Mesothelial cell of epicardium (in vitro differentiated cells): ENCODE measurements around the gene KCNK15. TPM values are rescaled to one million over a fixed set of nuclear protein-coding genes. Genes with fewer than 3 reads are reported as not detected.

Experiments used
- DNase-seq, 2 experiments: peaks; one replicate each; pipeline ENCODE4 v3.0.0; 2021; ENCODE audit warnings: low spot score in 2 of 2; ENCODE audit not compliant: unreplicated experiment in 2 of 2
- H3K27ac Mint-ChIP-seq: 2 replicates; pipeline ENCODE4 v1.8.0; 2021; ENCODE audit warnings: mixed read lengths
- H3K27me3 Mint-ChIP-seq: 2 replicates; pipeline ENCODE4 v1.8.0; 2021; ENCODE audit warnings: low read depth, mixed read lengths
- H3K36me3 Mint-ChIP-seq: 2 replicates; pipeline ENCODE4 v1.8.0; 2021; ENCODE audit warnings: mixed read lengths
- H3K4me1 Mint-ChIP-seq: 2 replicates; pipeline ENCODE4 v1.8.0; 2021; ENCODE audit warnings: mixed read lengths
- H3K4me3 Mint-ChIP-seq: 2 replicates; pipeline ENCODE4 v1.8.0; 2021; ENCODE audit warnings: mild to moderate bottlenecking, moderate library complexity, mixed read lengths
- H3K9me3 Mint-ChIP-seq: 2 replicates; pipeline ENCODE4 v1.8.0; 2021; ENCODE audit warnings: mixed read lengths
- CTCF ChIP-seq: fragments of 200-600 bp; sonication (generic); IDR thresholded peaks from one replicate; pipeline ENCODE4 v1.5.0; 2021; ENCODE audit warnings: antibody characterized with exemption; ENCODE audit not compliant: unreplicated experiment
- total RNA-seq: library from RNA; stranded (reverse); gene quantifications from 3 replicates; pipeline ENCODE4 v1.2.1, GENCODE V29; 2021

Gene KCNK15
- total RNA-seq, 1 donor from 2014 or later: 0.27 TPM

GRCh38 chr20:44716309-44717106 lies 29.2 kb upstream of the KCNK15 start:
- H3K4me1 Mint-ChIP-seq: no peaks in the 10 kb centered on the region
- DNase-seq: no peak
- H3K9me3 Mint-ChIP-seq: no peaks in the 10 kb centered on the region
- TF ChIP-seq CTCF: no peak
- H3K27ac Mint-ChIP-seq: no peak overlapping the region
- no peaks in the 10 kb centered on the region for H3K36me3 Mint-ChIP-seq
- no peaks in the 10 kb centered on the region for H3K27me3 Mint-ChIP-seq
- no peak overlapping the region for H3K4me3 Mint-ChIP-seq

- DNase-seq: no peak
- Mint-ChIP-seq H3K9me3 (no peaks in the 10 kb centered on the region), H3K4me1 (no peaks in the 10 kb centered on the region), H3K27me3 (no peaks in the 10 kb centered on the region), H3K4me3 (no peak overlapping the region), H3K36me3 (no peaks in the 10 kb centered on the region), H3K27ac (no peak overlapping the region)
- TF ChIP-seq CTCF: peak; percentile 47
Measured at GRCh38 chr20:44717986-44718385, 27.7 kb upstream of the KCNK15 start.

- Mint-ChIP-seq H3K4me3 (no peak overlapping the region), H3K4me1 (no peaks in the 10 kb centered on the region), H3K27me3 (no peaks in the 10 kb centered on the region), H3K36me3 (no peaks in the 10 kb centered on the region), H3K27ac (no peak overlapping the region), H3K9me3 (no peaks in the 10 kb centered on the region)
- DNase-seq: no peak
- TF ChIP-seq CTCF: no peak
Measured at GRCh38 chr20:44719841-44720240, 25.8 kb upstream of the KCNK15 start.

- DNase-seq: no peak
- H3K4me3 Mint-ChIP-seq: no peak overlapping the region
- H3K36me3 Mint-ChIP-seq: no peaks in the 10 kb centered on the region
- no peak for TF ChIP-seq CTCF
- H3K27me3 Mint-ChIP-seq: no peaks in the 10 kb centered on the region
- no peaks in the 10 kb centered on the region for H3K9me3 Mint-ChIP-seq
- H3K27ac Mint-ChIP-seq: no peak overlapping the region
- H3K4me1 Mint-ChIP-seq: no peaks in the 10 kb centered on the region
Measured at GRCh38 chr20:44720621-44720996, 25.1 kb upstream of the KCNK15 start.

- H3K36me3 Mint-ChIP-seq: no peaks in the 10 kb centered on the region
- H3K27ac Mint-ChIP-seq: no peak overlapping the region
- no peaks in the 10 kb centered on the region for H3K4me1 Mint-ChIP-seq
- H3K9me3 Mint-ChIP-seq: no peaks in the 10 kb centered on the region
- no peak overlapping the region for H3K4me3 Mint-ChIP-seq
- H3K27me3 Mint-ChIP-seq: no peaks in the 10 kb centered on the region
- DNase-seq: no peak
- no peak for TF ChIP-seq CTCF
Measured at GRCh38 chr20:44720997-44721784, 24.5 kb upstream of the KCNK15 start.
